ENCODE results near the gene TARS1.

Gene TARS1

DNA sequence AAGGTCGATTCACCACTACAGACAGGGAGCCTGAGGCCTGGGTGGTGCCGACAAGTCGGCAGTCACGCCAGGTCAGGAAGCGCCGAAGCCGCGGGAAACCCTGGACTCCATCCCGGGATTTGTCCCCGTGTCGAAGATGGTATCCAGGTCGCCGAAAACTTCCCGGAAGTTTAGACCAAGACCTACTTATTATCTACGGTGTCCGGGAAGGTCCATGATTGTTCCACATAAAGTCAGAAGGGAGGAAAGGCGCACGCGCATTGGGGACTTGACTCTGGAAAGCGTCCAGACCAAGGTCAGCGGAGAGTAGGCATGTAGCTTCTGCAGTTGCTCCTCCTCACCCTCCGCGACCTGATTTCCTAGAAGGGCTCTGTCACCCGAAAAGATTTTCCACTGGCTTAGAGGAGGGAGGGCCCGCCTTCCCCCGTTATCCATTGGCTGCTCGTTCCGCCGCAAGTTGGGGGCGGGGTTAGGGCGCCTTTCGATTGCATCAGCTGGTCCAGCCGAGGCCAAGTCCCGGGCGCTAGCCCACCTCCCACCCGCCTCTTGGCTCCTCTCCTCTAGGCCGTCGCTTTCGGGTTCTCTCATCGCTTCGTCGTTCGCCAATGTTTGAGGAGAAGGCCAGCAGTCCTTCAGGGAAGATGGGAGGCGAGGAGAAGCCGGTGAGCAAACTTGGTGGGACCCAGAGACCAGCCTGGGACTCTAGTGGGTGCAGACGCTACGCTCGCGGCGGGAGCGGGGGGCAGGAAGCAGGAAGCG is at the start of gene TARS1:
TSS of gene TARS1 (plus strand) at position 484 of the 759 bp plus-strand sequence. CDS start at position 606, 122 bp downstream.
- TF ChIP-seq ZFX (IDR thresholded peaks at IDR 0.05; ENCODE audit: borderline replicate concordance) = no peak
- TF ChIP-seq, protein P1, sequence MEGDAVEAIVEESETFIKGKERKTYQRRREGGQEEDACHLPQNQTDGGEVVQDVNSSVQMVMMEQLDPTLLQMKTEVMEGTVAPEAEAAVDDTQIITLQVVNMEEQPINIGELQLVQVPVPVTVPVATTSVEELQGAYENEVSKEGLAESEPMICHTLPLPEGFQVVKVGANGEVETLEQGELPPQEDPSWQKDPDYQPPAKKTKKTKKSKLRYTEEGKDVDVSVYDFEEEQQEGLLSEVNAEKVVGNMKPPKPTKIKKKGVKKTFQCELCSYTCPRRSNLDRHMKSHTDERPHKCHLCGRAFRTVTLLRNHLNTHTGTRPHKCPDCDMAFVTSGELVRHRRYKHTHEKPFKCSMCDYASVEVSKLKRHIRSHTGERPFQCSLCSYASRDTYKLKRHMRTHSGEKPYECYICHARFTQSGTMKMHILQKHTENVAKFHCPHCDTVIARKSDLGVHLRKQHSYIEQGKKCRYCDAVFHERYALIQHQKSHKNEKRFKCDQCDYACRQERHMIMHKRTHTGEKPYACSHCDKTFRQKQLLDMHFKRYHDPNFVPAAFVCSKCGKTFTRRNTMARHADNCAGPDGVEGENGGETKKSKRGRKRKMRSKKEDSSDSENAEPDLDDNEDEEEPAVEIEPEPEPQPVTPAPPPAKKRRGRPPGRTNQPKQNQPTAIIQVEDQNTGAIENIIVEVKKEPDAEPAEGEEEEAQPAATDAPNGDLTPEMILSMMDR (IDR thresholded peaks at IDR 0.05) = no peak
- H3K27ac ChIP-seq = peak within 1 kb of the TSS; percentile 93

DNA sequence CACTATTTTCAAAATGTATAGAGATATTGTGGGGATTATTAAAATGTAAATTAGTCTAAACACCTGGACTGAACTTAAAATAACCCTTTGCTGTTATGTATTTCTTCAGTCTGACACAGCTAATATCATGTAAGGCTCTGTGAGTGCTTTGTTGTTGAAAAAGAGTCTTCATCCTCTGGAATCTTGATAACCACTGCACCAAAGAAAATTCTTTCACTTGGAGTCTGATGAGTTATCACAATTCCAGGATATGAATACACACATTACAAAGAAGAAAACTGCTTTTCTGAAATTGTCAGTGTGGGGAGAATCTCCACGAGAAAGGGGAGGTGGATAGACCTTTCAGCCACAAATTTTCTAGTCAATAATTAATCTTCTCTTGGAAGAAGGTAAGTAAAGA is 42.3 kb upstream of the TARS1 start:
- TF ChIP-seq, protein P1 (IDR thresholded peaks at IDR 0.05) = no peak
- no peak for TF ChIP-seq ZFX (IDR thresholded peaks at IDR 0.05; ENCODE audit: borderline replicate concordance)

DNA sequence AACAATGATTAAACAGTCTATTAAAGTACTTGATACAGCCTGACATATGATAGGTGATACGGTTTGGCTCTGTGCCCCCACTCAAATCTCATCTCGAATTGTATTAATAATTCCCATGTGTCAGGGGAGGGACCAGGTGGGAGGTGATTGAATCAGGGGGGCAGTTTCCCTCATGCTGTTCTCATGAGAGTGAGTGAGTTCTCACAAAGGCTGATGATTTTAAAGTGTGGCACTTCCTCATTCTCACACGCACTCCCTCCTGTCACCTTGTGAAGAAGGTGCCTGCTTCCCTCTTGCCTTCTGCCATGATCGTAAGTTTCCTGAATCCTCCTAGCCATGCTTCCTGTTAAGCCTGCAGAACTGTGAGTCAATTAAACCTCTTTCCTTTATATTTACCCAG is 40.1 kb upstream of the TARS1 start:
- TF ChIP-seq ZFX (IDR thresholded peaks at IDR 0.05; ENCODE audit: borderline replicate concordance) = no peak
- TF ChIP-seq, protein P1 (IDR thresholded peaks at IDR 0.05) = no peak
- H3K27ac ChIP-seq = no peak overlapping the region

More for the DNA sequence above, 42.3 kb upstream of the TARS1 start:
- no peak overlapping the region for H3K27ac ChIP-seq

DNA sequence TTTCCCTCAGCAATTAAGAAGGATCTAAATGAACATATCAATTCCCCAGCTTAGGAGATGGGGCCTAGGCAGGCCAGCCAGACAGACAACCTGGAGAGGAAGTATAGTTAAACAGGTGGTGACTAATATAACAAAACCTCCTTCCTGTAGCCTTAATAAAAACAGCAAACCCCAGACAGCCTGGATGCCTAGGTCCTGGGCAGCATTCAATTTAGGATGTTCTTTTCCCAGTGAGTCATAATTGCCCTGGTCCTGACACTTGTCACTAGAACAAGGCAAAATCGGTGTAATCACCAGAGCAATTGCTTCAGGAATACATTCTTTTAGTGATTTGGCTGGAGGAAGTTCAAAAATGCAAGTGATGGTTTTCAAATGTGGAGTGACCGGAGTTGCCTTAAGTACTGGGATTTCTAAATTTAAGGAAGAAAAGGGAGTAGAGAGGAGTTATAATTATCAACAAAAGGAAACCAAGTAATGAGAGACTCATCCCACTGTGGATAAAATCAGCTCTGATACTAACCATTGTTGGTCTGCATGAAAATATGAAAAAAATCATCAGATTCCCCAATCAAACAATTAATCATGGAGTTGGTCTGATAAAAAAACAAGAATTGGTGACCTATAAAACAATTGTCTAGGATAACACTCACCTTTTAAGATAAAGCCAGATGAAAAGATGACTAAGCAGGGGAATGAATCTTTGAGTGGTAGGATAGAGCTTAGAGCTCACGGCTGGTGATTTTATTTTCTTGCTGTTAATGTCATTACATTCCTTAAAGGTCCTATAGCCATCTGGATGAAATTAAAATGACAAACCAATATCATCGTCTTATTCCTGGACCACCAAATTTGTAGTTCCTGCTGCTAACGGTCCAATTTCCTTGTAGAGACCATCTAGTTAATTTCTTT is 39.0 kb upstream of the TARS1 start:
- H3K27ac ChIP-seq = no peak overlapping the region
- TF ChIP-seq, protein P1 (IDR thresholded peaks at IDR 0.05) = no peak
- TF ChIP-seq ZFX (IDR thresholded peaks at IDR 0.05; ENCODE audit: borderline replicate concordance) = no peak

DNA sequence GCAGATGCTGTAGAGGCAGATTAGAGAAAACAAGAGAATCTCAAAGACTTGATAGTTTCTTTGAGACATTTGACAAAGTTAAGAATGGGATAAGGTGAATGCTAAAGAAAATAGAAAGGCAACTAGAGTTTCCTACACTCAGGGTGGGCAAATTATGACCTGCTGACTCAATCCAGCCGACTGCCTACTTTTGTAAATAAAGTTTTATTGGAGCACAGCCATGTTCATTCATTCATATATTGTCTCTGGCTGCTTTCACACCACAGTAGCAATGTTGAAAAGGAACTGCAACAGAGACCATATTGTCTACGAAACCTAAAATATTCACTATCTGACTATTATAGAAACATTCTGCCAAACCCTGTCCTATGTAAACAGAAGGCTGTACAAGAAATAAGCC is 37.6 kb upstream of the TARS1 start:
- TF ChIP-seq ZFX (IDR thresholded peaks at IDR 0.05; ENCODE audit: borderline replicate concordance) = no peak
- TF ChIP-seq, protein P1 (IDR thresholded peaks at IDR 0.05) = no peak
- no peak overlapping the region for H3K27ac ChIP-seq

DNA sequence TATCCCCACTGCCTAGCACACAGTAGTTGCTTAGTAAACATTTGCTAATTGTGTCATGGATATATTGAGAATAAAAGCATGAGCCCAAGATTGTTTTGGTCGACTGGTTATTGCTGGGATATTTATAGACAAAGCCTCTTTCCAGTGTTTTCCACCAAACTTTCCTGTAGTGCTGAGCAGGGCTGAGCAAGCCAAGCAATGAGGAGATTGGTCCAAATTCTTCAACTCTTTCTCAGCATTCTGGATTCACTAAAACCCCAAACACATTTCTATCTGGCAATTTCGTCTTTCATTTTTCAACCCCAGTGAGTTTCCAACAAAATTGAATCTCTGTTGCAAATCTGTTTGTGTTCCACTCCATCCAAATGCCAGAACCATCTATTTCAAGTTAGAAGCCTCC is 31.9 kb upstream of the TARS1 start:
- H3K27ac ChIP-seq = no peak overlapping the region
- TF ChIP-seq, protein P1 (IDR thresholded peaks at IDR 0.05) = no peak
- TF ChIP-seq ZFX (IDR thresholded peaks at IDR 0.05; ENCODE audit: borderline replicate concordance) = no peak

Measured in 22Rv1 (cell line).